IPS DF 6.9 (cell line): Measurements from ENCODE around the gene CD1D.
"Not testable (repeated sequence)": the region's sequence is repeated elsewhere in the genome, so short reads cannot be mapped to it uniquely, and the experiment has no call there.

Source experiments
- DNase-seq: peaks from one replicate; pipeline ENCODE4 v3.0.0-alpha.2; 2013; ENCODE audit warnings: low read depth, low spot score
- H3K27ac ChIP-seq: one replicate; pipeline ENCODE4 v1.5.1; 2013; ENCODE audit warnings: low read length, control low read depth
- H3K27me3 ChIP-seq: 2 replicates; pipeline ENCODE4 v1.6.1; 2013; ENCODE audit warnings: mild to moderate bottlenecking, low read length; ENCODE audit not compliant: control insufficient read depth, insufficient read depth
- H3K36me3 ChIP-seq: 2 replicates; pipeline ENCODE4 v1.6.1; 2013; ENCODE audit warnings: low read length; ENCODE audit not compliant: control insufficient read depth, insufficient read depth
- H3K4me1 ChIP-seq: 2 replicates; pipeline ENCODE4 v1.6.1; 2013; ENCODE audit warnings: low read length; ENCODE audit not compliant: control insufficient read depth, insufficient read depth
- H3K4me3 ChIP-seq: 2 replicates; pipeline ENCODE4 v1.5.1; 2013; ENCODE audit warnings: mild to moderate bottlenecking, low read length
- H3K9me3 ChIP-seq: 2 replicates; pipeline ENCODE4 v1.6.1; 2013; ENCODE audit warnings: low read length, inconsistent platforms; ENCODE audit not compliant: control insufficient read depth, insufficient read depth
- WGBS: extraction: QIAGEN DNeasy Blood & Tissue Kit; methylation state at CpG from one replicate; pipeline ENCODE4 v1.1.7; 2013; ENCODE audit warnings: mixed read lengths, missing lambda C conversion rate; ENCODE audit not compliant: insufficient read length, insufficient coverage; 5-methylcytosine and 5-hydroxymethylcytosine counted together

Gene CD1D

GRCh38 chr1:158191299-158191698 lies 10.6 kb downstream of the CD1D start:
- no CpG with 5 or more reads among the region's 6 CpGs for WGBS
- H3K4me1 ChIP-seq: peaks cover 2% of the 10 kb centered on the region; the same call in 1 of the 2 replicates
- no peak overlapping the region for H3K27ac ChIP-seq
- H3K36me3 ChIP-seq: no peaks in the 10 kb centered on the region
- H3K4me3 ChIP-seq: no peak overlapping the region
- no peaks in the 10 kb centered on the region for H3K9me3 ChIP-seq
- 0 out of 2 replicates have a peak, but pooled peaks cover 1% of the 10 kb centered on the region for H3K27me3 ChIP-seq
- DNase-seq: no peak

GRCh38 chr1:158196461-158196860 lies 15.8 kb downstream of the CD1D start:
- no peak for DNase-seq
- no peak overlapping the region for H3K4me3 ChIP-seq
- no peak overlapping the region for H3K27ac ChIP-seq
- H3K4me1 ChIP-seq: no peaks in the 10 kb centered on the region
- H3K9me3 ChIP-seq: no peaks in the 10 kb centered on the region
- H3K27me3 ChIP-seq: no peaks in the 10 kb centered on the region
- H3K36me3 ChIP-seq: no peaks in the 10 kb centered on the region

- no peaks in the 10 kb centered on the region for H3K9me3 ChIP-seq
- H3K27me3 ChIP-seq: no peaks in the 10 kb centered on the region
- no peak overlapping the region for H3K27ac ChIP-seq
- no peaks in the 10 kb centered on the region for H3K4me1 ChIP-seq
- no peak for DNase-seq
- no peaks in the 10 kb centered on the region for H3K36me3 ChIP-seq
- no peak overlapping the region for H3K4me3 ChIP-seq
- no CpG with 5 or more reads among the region's 5 CpGs for WGBS
Observed at GRCh38 chr1:158199849-158200248, 19.2 kb downstream of the CD1D start.

- H3K4me1 ChIP-seq: no peaks in the 10 kb centered on the region
- no peak for DNase-seq
- H3K4me3 ChIP-seq: no peak overlapping the region
- no peaks in the 10 kb centered on the region for H3K36me3 ChIP-seq
- H3K27ac ChIP-seq: no peak overlapping the region
- H3K9me3 ChIP-seq: no peaks in the 10 kb centered on the region
- H3K27me3 ChIP-seq: no peaks in the 10 kb centered on the region
- WGBS: no CpG with 5 or more reads among the region's 1 CpG
Observed at GRCh38 chr1:158200527-158200926, 19.8 kb downstream of the CD1D start.

GRCh38 chr1:158203693-158204457 lies 23.2 kb downstream of the CD1D start:
- no peak for DNase-seq

GRCh38 chr1:158204458-158204827 lies 23.7 kb downstream of the CD1D start:
- peaks cover 1% of the 10 kb centered on the region; the same call in 1 of the 2 replicates for H3K4me1 ChIP-seq
- H3K27me3 ChIP-seq: no peaks in the 10 kb centered on the region
- no peak for DNase-seq
- H3K36me3 ChIP-seq: no peaks in the 10 kb centered on the region
- H3K9me3 ChIP-seq: no peaks in the 10 kb centered on the region
- no peak overlapping the region for H3K4me3 ChIP-seq
- H3K27ac ChIP-seq: no peak overlapping the region
- no CpG with 5 or more reads among the region's 5 CpGs for WGBS

More at GRCh38 chr1:158203693-158204457, 23.2 kb downstream of the CD1D start:
- no peaks in the 10 kb centered on the region for H3K9me3 ChIP-seq
- H3K27ac ChIP-seq: no peak overlapping the region
- WGBS: no CpG with 5 or more reads among the region's 7 CpGs
- H3K27me3 ChIP-seq: no peaks in the 10 kb centered on the region
- no peak overlapping the region for H3K4me3 ChIP-seq
- H3K36me3 ChIP-seq: no peaks in the 10 kb centered on the region
- H3K4me1 ChIP-seq: peaks cover 1% of the 10 kb centered on the region; the same call in 1 of the 2 replicates

- Histone ChIP-seq H3K36me3 (no peaks in the 10 kb centered on the region), H3K9me3 (no peaks in the 10 kb centered on the region), H3K4me1 (peaks cover 1% of the 10 kb centered on the region; the same call in 1 of the 2 replicates), H3K27ac (no peak overlapping the region), H3K4me3 (no peak overlapping the region), H3K27me3 (no peaks in the 10 kb centered on the region)
- no peak for DNase-seq
- no CpG with 5 or more reads among the region's 1 CpG for WGBS
Observed at GRCh38 chr1:158208586-158209116, 28.0 kb downstream of the CD1D start.

- Histone ChIP-seq H3K27ac (no peak overlapping the region), H3K4me1 (peaks cover 1% of the 10 kb centered on the region; the same call in 1 of the 2 replicates)
- no CpG with 5 or more reads among the region's 10 CpGs for WGBS
Observed at GRCh38 chr1:158212320-158212719, 31.6 kb downstream of the CD1D start.

GRCh38 chr1:158223445-158223844 lies 42.8 kb downstream of the CD1D start:
- H3K4me3 ChIP-seq, H3K9me3 ChIP-seq, H3K4me1 ChIP-seq: not testable (repeated sequence)

More at GRCh38 chr1:158212320-158212719, 31.6 kb downstream of the CD1D start:
- Histone ChIP-seq H3K27me3 (no peaks in the 10 kb centered on the region), H3K36me3 (no peaks in the 10 kb centered on the region), H3K4me3 (no peak overlapping the region), H3K9me3 (no peaks in the 10 kb centered on the region)
- no peak for DNase-seq

GRCh38 chr1:158227904-158228623 lies 47.4 kb downstream of the CD1D start:
- H3K27me3 ChIP-seq: no peaks in the 10 kb centered on the region
- H3K36me3 ChIP-seq: no peaks in the 10 kb centered on the region
- no peaks in the 10 kb centered on the region for H3K4me1 ChIP-seq
- no CpG with 5 or more reads among the region's 2 CpGs for whole genome bisulfite sequencing
- no peaks in the 10 kb centered on the region; the same call in 1 of the 2 replicates for H3K9me3 ChIP-seq
- H3K27ac ChIP-seq: no peak overlapping the region
- H3K4me3 ChIP-seq: no peak overlapping the region
- no peak for DNase-seq

More at GRCh38 chr1:158223445-158223844, 42.8 kb downstream of the CD1D start:
- not testable (repeated sequence) for H3K27ac ChIP-seq, DNase-seq, H3K27me3 ChIP-seq, H3K36me3 ChIP-seq
